H9 (cell line): Measurements from ENCODE around the gene TIAM2. TPM values are rescaled to one million over a fixed set of nuclear protein-coding genes. Genes with fewer than 3 reads are reported as not detected.

Source experiments
- DNase-seq: peaks from one replicate; pipeline ENCODE4 v3.0.0-alpha.2; 2017
- H2AFZ ChIP-seq: one replicate; pipeline ENCODE4 v1.6.1; 2013; ENCODE audit warnings: mild to moderate bottlenecking, low read length, control low read depth, moderate library complexity
- H2AK5ac ChIP-seq: 2 replicates; pipeline ENCODE4 v1.6.1; 2013; ENCODE audit warnings: low read length, control low read depth, mixed read lengths; ENCODE audit not compliant: insufficient read length
- H2BK120ac ChIP-seq: one replicate; pipeline ENCODE4 v1.6.1; 2013; ENCODE audit warnings: low read depth, mild to moderate bottlenecking, low read length, control low read depth, inconsistent platforms; ENCODE audit not compliant: poor library complexity, severe bottlenecking
- H2BK12ac ChIP-seq: 2 replicates; pipeline ENCODE4 v1.6.1; 2013; ENCODE audit warnings: low read length, control low read depth, mixed read lengths, low read depth; ENCODE audit not compliant: insufficient read length
- H2BK15ac ChIP-seq: 2 replicates; pipeline ENCODE4 v1.6.1; 2013; ENCODE audit warnings: low read depth, low read length, control low read depth
- H2BK20ac ChIP-seq: one replicate; pipeline ENCODE4 v1.6.1; 2013; ENCODE audit warnings: low read depth, mild to moderate bottlenecking, low read length, control low read depth, inconsistent platforms; ENCODE audit not compliant: poor library complexity, severe bottlenecking
- H2BK5ac ChIP-seq: 2 replicates; pipeline ENCODE4 v1.6.1; 2013; ENCODE audit warnings: low read length, control low read depth, mixed read lengths; ENCODE audit not compliant: insufficient read length
- H3K14ac ChIP-seq: 2 replicates; pipeline ENCODE4 v1.6.1; 2013; ENCODE audit warnings: low read length, control low read depth; ENCODE audit not compliant: insufficient read depth
- H3K18ac ChIP-seq: 2 replicates; pipeline ENCODE4 v1.6.1; 2013; ENCODE audit warnings: low read depth, mild to moderate bottlenecking, mixed read lengths, low read length, control low read depth; ENCODE audit not compliant: insufficient read length
- H3K23ac ChIP-seq: 2 replicates; pipeline ENCODE4 v1.6.1; 2013; ENCODE audit warnings: low read length, control low read depth, mixed read lengths, low read depth; ENCODE audit not compliant: insufficient read length
- H3K23me2 ChIP-seq: 2 replicates; pipeline ENCODE4 v1.6.1; 2013; ENCODE audit warnings: low read depth, mild to moderate bottlenecking, mixed read lengths, low read length, control low read depth; ENCODE audit not compliant: insufficient read length, poor library complexity, severe bottlenecking
- H3K27ac ChIP-seq: 2 replicates; pipeline ENCODE4 v1.5.1; 2013; ENCODE audit warnings: low read length, control low read depth, mixed read lengths, low read depth; ENCODE audit not compliant: insufficient read length
- H3K27me3 ChIP-seq: 2 replicates; pipeline ENCODE4 v1.6.1; 2013; ENCODE audit warnings: low read length, control low read depth, inconsistent platforms; ENCODE audit not compliant: insufficient read depth
- H3K4ac ChIP-seq: 2 replicates; pipeline ENCODE4 v1.6.1; 2013; ENCODE audit warnings: low read depth, mild to moderate bottlenecking, control low read depth, inconsistent platforms, low read length, moderate library complexity
- H3K4me1 ChIP-seq: 2 replicates; pipeline ENCODE4 v1.6.1; 2013; ENCODE audit warnings: low read length, control low read depth, inconsistent platforms; ENCODE audit not compliant: insufficient read depth
- H3K4me2 ChIP-seq: 2 replicates; pipeline ENCODE4 v1.6.1; 2013; ENCODE audit warnings: low read length, control low read depth, mixed read lengths; ENCODE audit not compliant: insufficient read length, insufficient read depth
- H3K56ac ChIP-seq: 2 replicates; pipeline ENCODE4 v1.6.1; 2013; ENCODE audit warnings: low read depth, mild to moderate bottlenecking, mixed read lengths, low read length, control low read depth; ENCODE audit not compliant: insufficient read length
- H3K79me1 ChIP-seq: 2 replicates; pipeline ENCODE4 v1.6.1; 2013; ENCODE audit warnings: low read depth, mild to moderate bottlenecking, moderate library complexity, low read length, control low read depth, inconsistent platforms; ENCODE audit not compliant: insufficient read depth, poor library complexity, severe bottlenecking
- H3K79me2 ChIP-seq: 2 replicates; pipeline ENCODE4 v1.6.1; 2013; ENCODE audit warnings: low read length, control low read depth, inconsistent platforms; ENCODE audit not compliant: insufficient read depth
- H3K9ac ChIP-seq: 2 replicates; pipeline ENCODE4 v1.6.1; 2013; ENCODE audit warnings: low read length, control low read depth, mixed read lengths; ENCODE audit not compliant: insufficient read length; ENCODE audit errors: extremely low read depth
- H3K9me3 ChIP-seq: one replicate; pipeline ENCODE4 v1.6.1; 2013; ENCODE audit warnings: low read depth, low read length, inconsistent platforms; ENCODE audit not compliant: control insufficient read depth
- H3T11ph ChIP-seq: one replicate; pipeline ENCODE4 v1.6.1; 2013; ENCODE audit warnings: mild to moderate bottlenecking, low read length, control low read depth, inconsistent platforms
- H4K20me1 ChIP-seq: one replicate; pipeline ENCODE4 v1.6.1; 2013; ENCODE audit not compliant: control insufficient read depth, insufficient read length, insufficient read depth
- H4K5ac ChIP-seq: 2 replicates; pipeline ENCODE4 v1.6.1; 2013; ENCODE audit warnings: low read depth, mild to moderate bottlenecking, mixed read lengths, low read length, control low read depth; ENCODE audit not compliant: insufficient read length
- H4K8ac ChIP-seq: replicated peaks from 2 replicates; pipeline ENCODE4 v1.6.1; 2013; ENCODE audit warnings: low read length, control low read depth, mixed read lengths, low read depth; ENCODE audit not compliant: insufficient read length
- H4K91ac ChIP-seq: 2 replicates; pipeline ENCODE4 v1.6.1; 2013; ENCODE audit warnings: low read depth, mild to moderate bottlenecking, moderate library complexity, mixed read lengths, low read length, control low read depth; ENCODE audit not compliant: insufficient read length
- H3K27ac Mint-ChIP-seq, 3 experiments: 2 replicates in 2 of 3; 3 replicates in 1 of 3; pipeline ENCODE4 v1.8.0; 2020 to 2021; ENCODE audit warnings: mixed read lengths in 3 of 3, mild to moderate bottlenecking in 1 of 3, moderate library complexity in 1 of 3
- H3K27me3 Mint-ChIP-seq: 2 replicates; pipeline ENCODE4 v1.8.0; 2021; ENCODE audit warnings: low read depth, mild to moderate bottlenecking, moderate library complexity, mixed read lengths
- H3K36me3 Mint-ChIP-seq, 3 experiments: 2 replicates in 2 of 3; 3 replicates in 1 of 3; pipeline ENCODE4 v1.8.0; 2020 to 2021; ENCODE audit warnings: low read depth in 3 of 3, mixed read lengths in 3 of 3; ENCODE audit not compliant: insufficient read depth in 1 of 3
- H3K4me1 Mint-ChIP-seq, 2 experiments: 2 replicates each; pipeline ENCODE4 v1.8.0; 2020; ENCODE audit warnings: mixed read lengths in 2 of 2
- H3K4me3 Mint-ChIP-seq, 2 experiments: 2 replicates in 1 of 2; 3 replicates in 1 of 2; pipeline ENCODE4 v1.8.0; 2020 to 2021; ENCODE audit warnings: mild to moderate bottlenecking in 2 of 2, mixed read lengths in 2 of 2, moderate library complexity in 1 of 2
- H3K9me3 Mint-ChIP-seq, 2 experiments: 2 replicates in 1 of 2; 3 replicates in 1 of 2; pipeline ENCODE4 v1.8.0; 2020; ENCODE audit warnings: mild to moderate bottlenecking in 2 of 2, mixed read lengths in 2 of 2, moderate library complexity in 1 of 2
- WGBS: extraction: QIAGEN DNeasy Blood & Tissue Kit; methylation state at CpG from one replicate; pipeline ENCODE4 v1.1.7; 2013; ENCODE audit warnings: missing lambda C conversion rate, low lambda C conversion rate, mixed read lengths; ENCODE audit not compliant: insufficient read length; ENCODE audit errors: extremely low coverage; 5-methylcytosine and 5-hydroxymethylcytosine counted together
- total RNA-seq: library from RNA; stranded (reverse); gene quantifications from 2 replicates; pipeline ENCODE4 v1.2.1, GENCODE V29; 2021
- TF ChIP-seq, protein P1 (sequence below): fragments of 200-600 bp; sonication (generic); conservative IDR thresholded peaks from 3 replicates; pipeline ENCODE4 v1.8.0; 2021; ENCODE audit warnings: antibody characterized with exemption, mild to moderate bottlenecking

TIAM2 gene
- total RNA-seq, 1 experiment from 2014 or later = 6.3 TPM

- Mint-ChIP-seq H3K4me1 (peaks cover 13 to 19% of the 10 kb centered on the region in 2 experiments), H3K9me3 (no peaks in the 10 kb centered on the region), H3K27me3 (no peaks in the 10 kb centered on the region), H3K36me3 (peaks cover 14 to 45% (median 44%) of the 10 kb centered on the region in 3 experiments), H3K4me3 (no peak overlapping the region), H3K27ac (no peak overlapping the region)
- H3K27me3 ChIP-seq = no peaks in the 10 kb centered on the region
- H3K56ac ChIP-seq = no peak overlapping the region
- no peaks in the 10 kb centered on the region for H3K9me3 ChIP-seq
- H3K4me2 ChIP-seq = no peak overlapping the region
- no peak overlapping the region for H3T11ph ChIP-seq
- H3K23me2 ChIP-seq = no peaks in the 10 kb centered on the region
- no peak overlapping the region for H4K5ac ChIP-seq
- H4K20me1 ChIP-seq = no peaks in the 10 kb centered on the region
- DNase-seq = no peak
- H3K14ac ChIP-seq = no peak overlapping the region
- no peak overlapping the region for H2BK5ac ChIP-seq
- no peaks in the 10 kb centered on the region for H3K79me2 ChIP-seq
- no peaks in the 10 kb centered on the region for H3K79me1 ChIP-seq
- no peak overlapping the region for H3K4ac ChIP-seq
- H2BK12ac ChIP-seq = no peak overlapping the region
- no peak overlapping the region for H2AK5ac ChIP-seq
- no peak overlapping the region for H2AFZ ChIP-seq
- WGBS = no CpG with 5 or more reads among the region's 4 CpGs
- no peak overlapping the region for H2BK15ac ChIP-seq
- no peak overlapping the region for H4K8ac ChIP-seq
- no peak overlapping the region for H2BK120ac ChIP-seq
- H4K91ac ChIP-seq = no peak overlapping the region
- no peak overlapping the region for H2BK20ac ChIP-seq
- no peak overlapping the region for H3K18ac ChIP-seq
- H3K9ac ChIP-seq = no peak overlapping the region
- TF ChIP-seq, protein P1, sequence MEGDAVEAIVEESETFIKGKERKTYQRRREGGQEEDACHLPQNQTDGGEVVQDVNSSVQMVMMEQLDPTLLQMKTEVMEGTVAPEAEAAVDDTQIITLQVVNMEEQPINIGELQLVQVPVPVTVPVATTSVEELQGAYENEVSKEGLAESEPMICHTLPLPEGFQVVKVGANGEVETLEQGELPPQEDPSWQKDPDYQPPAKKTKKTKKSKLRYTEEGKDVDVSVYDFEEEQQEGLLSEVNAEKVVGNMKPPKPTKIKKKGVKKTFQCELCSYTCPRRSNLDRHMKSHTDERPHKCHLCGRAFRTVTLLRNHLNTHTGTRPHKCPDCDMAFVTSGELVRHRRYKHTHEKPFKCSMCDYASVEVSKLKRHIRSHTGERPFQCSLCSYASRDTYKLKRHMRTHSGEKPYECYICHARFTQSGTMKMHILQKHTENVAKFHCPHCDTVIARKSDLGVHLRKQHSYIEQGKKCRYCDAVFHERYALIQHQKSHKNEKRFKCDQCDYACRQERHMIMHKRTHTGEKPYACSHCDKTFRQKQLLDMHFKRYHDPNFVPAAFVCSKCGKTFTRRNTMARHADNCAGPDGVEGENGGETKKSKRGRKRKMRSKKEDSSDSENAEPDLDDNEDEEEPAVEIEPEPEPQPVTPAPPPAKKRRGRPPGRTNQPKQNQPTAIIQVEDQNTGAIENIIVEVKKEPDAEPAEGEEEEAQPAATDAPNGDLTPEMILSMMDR = no peak
- H3K27ac ChIP-seq = no peak overlapping the region
- H3K23ac ChIP-seq = no peak overlapping the region
- no peaks in the 10 kb centered on the region for H3K4me1 ChIP-seq
These were observed 308.3 kb downstream of the TIAM2 start for GRCh38 chr6:155303361-155303870.
